SK-N-MC (cell line): ENCODE measurements around the gene ATP6V1C2.

Source experiments
- EZH2 ChIP-seq: fragments of 200-600 bp; sonication (generic); IDR thresholded peaks from one replicate; pipeline ENCODE4 v1.6.1; 2017; ENCODE audit warnings: antibody characterized with exemption
- POLR2AphosphoS5 ChIP-seq: IDR thresholded peaks from 2 replicates; pipeline ENCODE4 v1.6.1; 2012; ENCODE audit warnings: mild to moderate bottlenecking, low read depth, low read length, borderline replicate concordance

DNA sequence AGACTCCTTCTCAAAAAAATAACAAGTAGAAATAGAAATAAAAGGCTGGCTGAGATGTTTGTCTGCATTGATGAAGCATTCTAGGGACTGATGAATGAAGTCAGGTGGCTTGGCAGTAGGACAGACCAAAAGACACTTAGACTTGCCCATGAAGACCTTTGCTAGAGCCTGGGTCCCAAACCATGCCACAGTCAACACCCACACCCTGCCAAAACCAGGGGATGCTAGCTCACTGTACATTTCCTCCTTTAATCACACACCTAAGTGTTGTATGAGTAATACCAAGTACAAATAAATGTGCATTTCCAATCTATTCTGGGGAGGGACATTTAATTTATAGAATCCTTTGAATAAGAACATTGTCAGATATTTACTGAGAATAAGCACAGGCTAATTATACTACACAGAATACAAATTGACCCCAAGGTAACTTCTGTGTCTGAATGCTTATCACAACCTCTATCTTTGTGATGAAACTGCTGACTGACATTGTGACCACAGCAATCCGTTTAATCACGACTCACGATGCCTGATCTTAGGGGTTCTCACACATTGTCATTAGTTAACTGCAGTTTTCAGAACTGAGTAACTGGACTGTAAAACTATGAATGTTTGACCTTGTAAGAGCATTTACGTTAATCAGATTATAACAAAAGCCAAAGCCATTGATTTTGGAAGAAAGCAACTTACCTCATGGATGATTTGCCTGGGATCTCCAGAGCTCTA is 21.2 kb upstream of the ATP6V1C2 start:
- TF ChIP-seq EZH2 (no peak), POLR2AphosphoS5 (no peak)
